ENCODE data around the gene PLXDC2. TPM values are rescaled to one million over a fixed set of nuclear protein-coding genes. Genes with fewer than 3 reads are reported as not detected.

Gene PLXDC2
- total RNA-seq, 1 donor, result 3.2 TPM

GRCh38 chr10:19947656-19948055 is 131.4 kb downstream of the PLXDC2 start:
- no peak overlapping the region for H3K4me3 ChIP-seq (ENCODE audit: low read depth, low read length)
- no peak for TF ChIP-seq CTCF (IDR thresholded peaks at IDR 0.05; ENCODE audit: insufficient read depth, low read length)
- no peak for DNase-seq (ENCODE audit: low read depth)

GRCh38 chr10:19952224-19953010 is 136.2 kb downstream of the PLXDC2 start:
- peak; percentile 1 for DNase-seq (ENCODE audit: low read depth)
- TF ChIP-seq CTCF (IDR thresholded peaks at IDR 0.05; ENCODE audit: insufficient read depth, low read length), result no peak
- H3K4me3 ChIP-seq (ENCODE audit: low read depth, low read length), result no peak overlapping the region

GRCh38 chr10:19954601-19955000 is 138.4 kb downstream of the PLXDC2 start:
- H3K4me3 ChIP-seq (ENCODE audit: low read depth, low read length), result no peak overlapping the region
- TF ChIP-seq CTCF (IDR thresholded peaks at IDR 0.05; ENCODE audit: insufficient read depth, low read length), result no peak
- DNase-seq (ENCODE audit: low read depth), result no peak

- no peak overlapping the region for H3K4me3 ChIP-seq (ENCODE audit: low read depth, low read length)
- TF ChIP-seq CTCF (IDR thresholded peaks at IDR 0.05; ENCODE audit: insufficient read depth, low read length), result no peak
Measured at GRCh38 chr10:19956516-19957032, 140.3 kb downstream of the PLXDC2 start.

GRCh38 chr10:19958787-19959186 is 142.6 kb downstream of the PLXDC2 start:
- DNase-seq (ENCODE audit: low read depth), result no peak
- H3K4me3 ChIP-seq (ENCODE audit: low read depth, low read length), result no peak overlapping the region
- no peak for TF ChIP-seq CTCF (IDR thresholded peaks at IDR 0.05; ENCODE audit: insufficient read depth, low read length)

More at GRCh38 chr10:19956516-19957032, 140.3 kb downstream of the PLXDC2 start:
- DNase-seq (ENCODE audit: low read depth), result no peak

- DNase-seq (ENCODE audit: low read depth), result no peak
- TF ChIP-seq CTCF (IDR thresholded peaks at IDR 0.05; ENCODE audit: insufficient read depth, low read length), result no peak
- H3K4me3 ChIP-seq (ENCODE audit: low read depth, low read length), result no peak overlapping the region
Measured at GRCh38 chr10:19961076-19962053, 145.1 kb downstream of the PLXDC2 start.

Measured in fibroblast of the aortic adventitia (primary cell).